HL-60 (cell line): ENCODE measurements around the gene DMD.

Source experiments
- DNase-seq, 2 experiments: peaks; one replicate each; pipeline ENCODE4 v3.0.0-alpha.2; 2010 to 2020; ENCODE audit warnings: low read depth in 1 of 2, low spot score in 1 of 2
- H3K27ac ChIP-seq: fragments of 250-450 bp; sonication (Bioruptor Pico); replicated peaks from 2 replicates; pipeline ENCODE4 v1.5.1; 2020; ENCODE audit warnings: mild to moderate bottlenecking, moderate library complexity
- H3K27me3 ChIP-seq: fragments of 250-450 bp; sonication (Bioruptor Pico); 2 replicates; pipeline ENCODE4 v1.5.1; 2021; ENCODE audit warnings: mild to moderate bottlenecking, moderate library complexity; ENCODE audit not compliant: insufficient read depth, poor library complexity, severe bottlenecking
- H3K4me3 ChIP-seq: replicated peaks from 2 replicates; pipeline ENCODE4 v1.5.1; 2011; ENCODE audit warnings: mild to moderate bottlenecking, control low read depth, low read length; ENCODE audit not compliant: insufficient read depth
- CTCF ChIP-seq: IDR thresholded peaks from one replicate; pipeline ENCODE4 v1.5.1; 2011; ENCODE audit warnings: low read length, control low read depth, inconsistent platforms; ENCODE audit not compliant: insufficient read depth
- GABPA ChIP-seq: IDR thresholded peaks from 2 replicates; pipeline ENCODE4 v1.6.1; 2012; ENCODE audit warnings: low read depth
- POLR2AphosphoS5 ChIP-seq: IDR thresholded peaks from 2 replicates; pipeline ENCODE4 v1.6.1; 2012; ENCODE audit warnings: low read depth
- REST ChIP-seq: IDR thresholded peaks from 2 replicates; pipeline ENCODE4 v1.6.1; 2012; ENCODE audit warnings: low read depth; ENCODE audit not compliant: insufficient replicate concordance
- SPI1 ChIP-seq: IDR thresholded peaks from 2 replicates; pipeline ENCODE4 v1.6.1; 2012; ENCODE audit warnings: low read depth, mild to moderate bottlenecking, borderline replicate concordance

DMD gene

GRCh38 chrX:31280580-31280979 is 1930.8 kb downstream of the DMD start:
- no peak for DNase-seq
- no peak overlapping the region for H3K27ac ChIP-seq
- TF ChIP-seq SPI1 = no peak
- no peak for TF ChIP-seq REST
- H3K4me3 ChIP-seq = no peak overlapping the region
- H3K27me3 ChIP-seq = no peaks in the 10 kb centered on the region

- H3K27me3 ChIP-seq = no peaks in the 10 kb centered on the region
- no peak overlapping the region for H3K27ac ChIP-seq
- TF ChIP-seq POLR2AphosphoS5 (no peak), SPI1 (no peak), CTCF (no peak), GABPA (no peak), REST (no peak)
- H3K4me3 ChIP-seq = no peak overlapping the region
- DNase-seq = no peak
Measured at GRCh38 chrX:31279359-31279758, 1932.0 kb downstream of the DMD start.

- no peak overlapping the region for H3K4me3 ChIP-seq
- no peak overlapping the region for H3K27ac ChIP-seq
- DNase-seq = no peak
- TF ChIP-seq REST = no peak
- H3K27me3 ChIP-seq = peaks cover 2% of the 10 kb centered on the region
Measured at GRCh38 chrX:31272472-31272775, 1938.9 kb downstream of the DMD start.

GRCh38 chrX:31271615-31272471 is 1939.5 kb downstream of the DMD start:
- no peak for TF ChIP-seq POLR2AphosphoS5
- TF ChIP-seq GABPA = no peak
- TF ChIP-seq CTCF = no peak
- TF ChIP-seq REST = no peak
- no peak for TF ChIP-seq SPI1
- no peak overlapping the region for H3K27ac ChIP-seq
- peaks cover 4% of the 10 kb centered on the region for H3K27me3 ChIP-seq
- DNase-seq = no peak
- no peak overlapping the region for H3K4me3 ChIP-seq
